OCI-LY1 (cell line): ENCODE results near the gene HECTD1.
"Not testable (repeated sequence)": the region's sequence is repeated elsewhere in the genome, so short reads cannot be mapped to it uniquely, and the experiment has no call there.

Experiments
- H2AFZ ChIP-seq: fragments of 200-600 bp; sonication (generic), shearing (Covaris generic); 2 replicates; pipeline ENCODE4 v1.6.0; 2014; ENCODE audit warnings: antibody characterized with exemption, mild to moderate bottlenecking, low read length
- H3F3A ChIP-seq: fragments of 200-600 bp; sonication (generic), shearing (Covaris generic); 2 replicates; pipeline ENCODE4 v1.6.0; 2014; ENCODE audit warnings: mild to moderate bottlenecking, antibody characterized with exemption, low read length, moderate library complexity; ENCODE audit not compliant: insufficient read depth
- H3K27ac ChIP-seq: fragments of 200-600 bp; sonication (generic); 2 replicates; pipeline ENCODE4 v1.5.1; 2014; ENCODE audit warnings: low read length, mixed run types, mild to moderate bottlenecking, low read depth; ENCODE audit not compliant: poor library complexity, severe bottlenecking
- H3K27me3 ChIP-seq: fragments of 200-600 bp; sonication (generic); 2 replicates; pipeline ENCODE4 v1.6.0; 2014; ENCODE audit warnings: antibody characterized with exemption, mild to moderate bottlenecking, low read length, moderate library complexity; ENCODE audit not compliant: insufficient read depth
- H3K36me3 ChIP-seq: fragments of 200-600 bp; sonication (generic); 2 replicates; pipeline ENCODE4 v1.6.1; 2014; ENCODE audit warnings: mild to moderate bottlenecking, antibody characterized with exemption, low read length, moderate library complexity, mixed read lengths; ENCODE audit not compliant: insufficient read depth
- H3K4me1 ChIP-seq: fragments of 200-600 bp; sonication (generic); 2 replicates; pipeline ENCODE4 v1.5.1; 2014; ENCODE audit warnings: mild to moderate bottlenecking, low read length, moderate library complexity; ENCODE audit not compliant: insufficient read depth, severe bottlenecking
- H3K4me2 ChIP-seq: fragments of 200-600 bp; sonication (generic), shearing (Covaris generic); 2 replicates; pipeline ENCODE4 v1.6.1; 2014; ENCODE audit warnings: low read length
- H3K4me3 ChIP-seq: fragments of 200-600 bp; sonication (generic); 2 replicates; pipeline ENCODE4 v1.5.1; 2014; ENCODE audit warnings: low read length, low read depth, mild to moderate bottlenecking, mixed read lengths; ENCODE audit not compliant: poor library complexity, severe bottlenecking
- H3K79me2 ChIP-seq: fragments of 200-600 bp; shearing (Covaris generic); 2 replicates; pipeline ENCODE4 v1.6.1; 2016; ENCODE audit warnings: mixed run types, low read length, mixed read lengths; ENCODE audit not compliant: insufficient read depth
- H3K9ac ChIP-seq: fragments of 200-600 bp; sonication (generic), shearing (Covaris generic); 2 replicates; pipeline ENCODE4 v1.6.1; 2014; ENCODE audit warnings: mild to moderate bottlenecking, low read length, mixed read lengths
- H3K9me2 ChIP-seq: fragments of 200-600 bp; sonication (generic), shearing (Covaris generic); 2 replicates; pipeline ENCODE4 v1.6.1; 2014; ENCODE audit warnings: low read depth, mild to moderate bottlenecking, low read length, mixed read lengths
- H3K9me3 ChIP-seq: fragments of 200-600 bp; shearing (Covaris generic); 2 replicates; pipeline ENCODE4 v1.6.1; 2014; ENCODE audit warnings: low read length, mixed read lengths
- H4K20me1 ChIP-seq: fragments of 200-600 bp; sonication (generic), shearing (Covaris generic); 2 replicates; pipeline ENCODE4 v1.6.0; 2016; ENCODE audit warnings: mild to moderate bottlenecking, low read length; ENCODE audit not compliant: insufficient read depth
- CTCF ChIP-seq: fragments of 200-600 bp; sonication (generic), shearing (Covaris generic); IDR thresholded peaks from 2 replicates; pipeline ENCODE4 v1.5.1; 2017; ENCODE audit warnings: mild to moderate bottlenecking, antibody characterized with exemption, low read length, moderate library complexity, mixed read lengths
- EZH2 ChIP-seq: fragments of 200-600 bp; sonication (generic), shearing (Covaris generic); IDR thresholded peaks from 2 replicates; pipeline ENCODE4 v1.8.0; 2017; ENCODE audit warnings: borderline replicate concordance, mixed run types, mild to moderate bottlenecking, antibody characterized with exemption, low read length, moderate library complexity, mixed read lengths

HECTD1 gene

DNA sequence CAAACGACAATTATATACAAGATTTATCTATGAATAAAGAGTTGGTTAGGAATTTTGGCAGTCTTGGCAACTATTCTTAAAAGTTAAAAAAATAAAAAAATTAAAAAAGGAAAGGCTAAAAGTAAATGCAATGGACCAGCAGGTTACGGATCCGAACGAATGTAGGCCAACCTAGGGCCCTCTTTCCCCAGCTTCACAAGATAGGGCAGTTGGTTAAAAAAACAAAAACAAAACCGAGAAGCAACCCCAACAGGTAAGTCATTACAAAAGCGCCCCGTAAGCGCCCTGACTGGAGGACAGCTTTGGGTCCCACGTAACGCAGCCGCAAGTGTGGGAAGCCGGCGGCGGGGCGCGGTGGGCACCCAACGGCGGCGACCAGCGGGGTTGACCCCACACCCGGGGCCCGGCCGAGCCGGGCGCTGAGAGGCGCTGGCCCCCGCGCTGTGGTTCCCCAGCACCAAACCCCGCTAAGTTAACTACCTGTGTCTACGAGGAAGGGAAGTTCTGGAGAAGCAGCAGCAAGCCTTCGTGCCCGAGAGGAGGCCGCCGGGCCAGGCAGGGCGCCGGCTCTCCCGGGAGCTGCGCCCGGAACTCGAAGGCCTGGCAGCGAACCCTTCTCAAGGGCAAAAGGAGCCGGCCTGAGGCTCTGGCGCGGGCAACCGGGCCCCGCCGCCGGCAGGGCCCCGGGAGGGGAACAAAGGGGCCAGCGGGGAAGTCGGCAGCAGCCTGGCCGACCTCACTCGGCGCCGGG, 882 bp downstream of the HECTD1 start:
- Histone ChIP-seq H3K4me3 (peak overlapping the region; percentile 90), H3K9me2 (no peaks in the 10 kb centered on the region), H3K9me3 (no peaks in the 10 kb centered on the region), H3K4me1 (peaks cover 28% of the 10 kb centered on the region), H3K27me3 (no peaks in the 10 kb centered on the region), H3F3A (no peaks in the 10 kb centered on the region), H3K27ac (peak overlapping the region; percentile 81), H3K79me2 (peaks cover 39% of the 10 kb centered on the region), H3K4me2 (peak overlapping the region; percentile 98), H3K36me3 (peaks cover 35% of the 10 kb centered on the region), H3K9ac (peak overlapping the region; percentile 84), H2AFZ (no peak overlapping the region), H4K20me1 (no peaks in the 10 kb centered on the region)
- TF ChIP-seq EZH2 (no peak), CTCF (no peak)

- no peaks in the 10 kb centered on the region for H3K9me3 ChIP-seq
- H2AFZ ChIP-seq = no peak overlapping the region
- H3F3A ChIP-seq = no peaks in the 10 kb centered on the region
- H3K4me2 ChIP-seq = peak overlapping the region; percentile 98
- peak overlapping the region; percentile 90 for H3K4me3 ChIP-seq
- peak overlapping the region; percentile 81 for H3K27ac ChIP-seq
- H3K27me3 ChIP-seq = no peaks in the 10 kb centered on the region
- TF ChIP-seq EZH2 (no peak), CTCF (no peak)
- no peaks in the 10 kb centered on the region for H4K20me1 ChIP-seq
- H3K4me1 ChIP-seq = peaks cover 28% of the 10 kb centered on the region
- peaks cover 39% of the 10 kb centered on the region for H3K36me3 ChIP-seq
- no peaks in the 10 kb centered on the region for H3K9me2 ChIP-seq
- peak overlapping the region; percentile 84 for H3K9ac ChIP-seq
- peaks cover 45% of the 10 kb centered on the region for H3K79me2 ChIP-seq
Observed at GRCh38 chr14:31205681-31206535, 1.7 kb downstream of the HECTD1 start.

DNA sequence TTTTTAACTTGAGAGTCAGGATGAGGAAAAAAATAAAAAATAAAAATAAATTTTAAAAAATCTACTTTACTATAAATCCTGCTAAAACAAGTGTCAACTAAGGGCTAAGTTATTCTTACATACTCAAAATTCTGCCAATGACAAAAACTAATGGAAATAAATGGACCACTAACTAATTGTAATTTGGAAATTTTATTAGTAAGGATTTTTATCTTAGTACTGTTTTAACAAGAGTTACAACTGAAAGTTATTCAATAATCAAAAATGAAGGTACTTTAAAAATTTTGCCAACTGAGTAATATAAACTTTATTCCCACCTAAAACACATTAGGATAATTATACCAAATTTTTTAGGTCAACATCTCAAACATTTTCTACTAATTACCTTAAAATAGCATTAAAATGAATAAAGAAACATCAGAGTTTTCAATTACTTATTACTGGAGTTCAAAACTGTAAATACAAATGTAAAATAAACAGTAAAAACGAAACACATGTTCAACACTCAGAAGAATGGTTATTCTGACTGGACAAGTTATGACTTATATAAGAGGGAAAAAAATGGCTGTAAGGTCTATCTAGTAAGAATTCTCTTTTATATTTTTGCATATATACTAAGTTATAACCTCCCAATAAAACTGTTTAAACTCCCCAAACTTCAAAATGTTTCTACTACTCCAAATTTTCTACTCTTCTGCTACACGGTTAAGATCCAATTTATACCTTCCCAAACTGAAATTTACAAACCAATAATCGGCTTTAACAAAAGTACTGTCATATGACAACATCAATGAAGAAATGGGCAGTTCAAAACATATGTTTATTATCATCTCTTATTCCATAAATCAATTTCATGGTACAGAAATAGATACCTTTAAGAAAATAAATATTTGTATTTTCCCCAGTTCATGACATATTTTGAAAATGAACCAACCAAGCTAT, 2.7 kb downstream of the HECTD1 start:
- Histone ChIP-seq H3K4me1 (peaks cover 28% of the 10 kb centered on the region), H2AFZ (no peak overlapping the region), H3K4me3 (peak overlapping the region; percentile 90), H3K27me3 (no peaks in the 10 kb centered on the region), H3K4me2 (peak overlapping the region; percentile 98), H3K9me3 (no peaks in the 10 kb centered on the region), H3K27ac (no peak overlapping the region), H4K20me1 (no peaks in the 10 kb centered on the region), H3K9me2 (no peaks in the 10 kb centered on the region), H3K36me3 (peaks cover 48% of the 10 kb centered on the region), H3K79me2 (peaks cover 54% of the 10 kb centered on the region), H3F3A (no peaks in the 10 kb centered on the region), H3K9ac (peak overlapping the region; percentile 84)
- TF ChIP-seq EZH2 = no peak
- no peak for TF ChIP-seq CTCF

- Histone ChIP-seq H3K36me3 (peaks cover 50% of the 10 kb centered on the region), H3K4me1 (peaks cover 26% of the 10 kb centered on the region), H3K79me2 (peaks cover 62% of the 10 kb centered on the region)
- H3K4me3 ChIP-seq, H3K9me2 ChIP-seq, H2AFZ ChIP-seq, H3K9ac ChIP-seq, H4K20me1 ChIP-seq, H3K9me3 ChIP-seq, H3K4me2 ChIP-seq, H3K27me3 ChIP-seq, H3K27ac ChIP-seq, H3F3A ChIP-seq: not testable (repeated sequence)
Observed at GRCh38 chr14:31203899-31204592, 3.5 kb downstream of the HECTD1 start.
